GM21528 (cell line): ENCODE results near the gene HHAT.

Experiments
- ATAC-seq: cut with Tn5 transposase; IDR thresholded peaks from one replicate; pipeline ENCODE4 v1.9.1; 2021; ENCODE audit warnings: mild to moderate bottlenecking, moderate library complexity; ENCODE audit not compliant: unreplicated experiment, low FRiP score

Gene HHAT

GRCh38 chr1:210434223-210434622 is 105.5 kb downstream of the HHAT start:
- no peak for ATAC-seq

- no peak for ATAC-seq
These were observed 108.4 kb downstream of the HHAT start for GRCh38 chr1:210437111-210437510.

- ATAC-seq: no peak
These were observed 109.1 kb downstream of the HHAT start for GRCh38 chr1:210437781-210438180.

GRCh38 chr1:210438928-210439841 is 110.5 kb downstream of the HHAT start:
- no peak for ATAC-seq

GRCh38 chr1:210440081-210440480 is 111.4 kb downstream of the HHAT start:
- no peak for ATAC-seq

- ATAC-seq: no peak
These were observed 112.3 kb downstream of the HHAT start for GRCh38 chr1:210441028-210441427.

GRCh38 chr1:210445485-210445884 is 116.8 kb downstream of the HHAT start:
- no peak for ATAC-seq

- no peak for ATAC-seq
These were observed 117.2 kb downstream of the HHAT start for GRCh38 chr1:210445931-210446330.

GRCh38 chr1:210446479-210446878 is 117.8 kb downstream of the HHAT start:
- ATAC-seq: peak; percentile 55

- no peak for ATAC-seq
These were observed 118.9 kb downstream of the HHAT start for GRCh38 chr1:210447456-210448057.

GRCh38 chr1:210448297-210448892 is 119.7 kb downstream of the HHAT start:
- no peak for ATAC-seq

GRCh38 chr1:210455840-210456603 is 127.3 kb downstream of the HHAT start:
- ATAC-seq: no peak

GRCh38 chr1:210456731-210457255 is 128.1 kb downstream of the HHAT start:
- no peak for ATAC-seq

- no peak for ATAC-seq
These were observed 128.9 kb downstream of the HHAT start for GRCh38 chr1:210457568-210457967.

- ATAC-seq: no peak
These were observed 135.9 kb downstream of the HHAT start for GRCh38 chr1:210464519-210465039.

GRCh38 chr1:210465150-210465549 is 136.4 kb downstream of the HHAT start:
- ATAC-seq: no peak

- no peak for ATAC-seq
These were observed 138.8 kb downstream of the HHAT start for GRCh38 chr1:210467440-210468043.

- ATAC-seq: no peak
These were observed 140.7 kb downstream of the HHAT start for GRCh38 chr1:210469441-210469840.

- no peak for ATAC-seq
These were observed 146.6 kb downstream of the HHAT start for GRCh38 chr1:210475321-210475720.

GRCh38 chr1:210475806-210476205 is 147.1 kb downstream of the HHAT start:
- ATAC-seq: no peak
